HG02943 (cell line): ENCODE results near the gene MEI4.

ENCODE experiments used
- ATAC-seq: cut with Tn5 transposase; IDR thresholded peaks from one replicate; pipeline ENCODE4 v1.9.1; 2021; ENCODE audit warnings: mild to moderate bottlenecking, low read depth, moderate library complexity; ENCODE audit not compliant: unreplicated experiment

Gene MEI4

DNA sequence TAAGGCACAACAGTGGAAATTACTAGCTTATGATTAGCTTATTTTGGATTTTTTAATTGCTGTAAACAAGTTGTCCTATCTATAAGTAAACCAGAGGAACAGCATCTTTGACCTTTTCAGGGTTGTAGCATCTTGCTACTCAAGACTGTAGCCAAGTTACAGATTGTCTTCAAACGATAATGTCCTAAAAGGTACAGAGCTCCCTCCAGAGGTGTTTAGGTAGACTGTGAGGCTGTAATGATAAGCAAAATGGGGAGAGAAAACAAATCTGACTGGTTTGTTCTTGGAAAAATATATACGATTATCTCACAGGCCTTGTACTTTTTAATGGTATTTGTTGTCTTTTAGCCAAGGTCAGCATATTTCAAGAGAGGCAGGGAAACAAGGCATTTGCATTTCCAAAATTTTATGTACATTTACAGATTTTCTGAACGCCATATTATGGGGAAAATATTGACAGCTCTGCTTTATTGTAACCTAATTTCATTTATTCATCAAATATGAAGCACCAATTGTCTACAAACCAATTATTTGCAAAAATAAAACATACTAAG, 273.4 kb downstream of the MEI4 start:
- ATAC-seq, result no peak

- ATAC-seq, result no peak
These were observed 277.5 kb downstream of the MEI4 start for GRCh38 chr6:77930382-77930781.

DNA sequence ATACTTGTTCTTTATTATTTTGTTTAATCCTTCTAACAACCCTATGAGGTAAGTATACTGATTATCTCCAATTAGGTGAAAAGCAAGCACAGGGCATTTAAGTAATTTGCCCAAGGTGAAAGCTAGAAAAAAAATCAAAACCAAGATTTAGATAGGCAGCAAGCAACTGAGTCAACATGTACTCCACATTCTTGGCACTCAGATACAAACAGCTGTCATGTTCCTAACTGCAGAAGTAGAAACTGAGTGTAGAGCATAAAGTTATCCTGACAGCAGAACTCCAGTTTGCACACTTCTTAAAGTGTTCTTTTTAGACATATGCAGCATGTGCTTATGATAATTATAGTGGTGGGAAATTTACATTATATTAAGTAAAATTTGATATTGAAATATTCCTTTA, 278.1 kb downstream of the MEI4 start:
- ATAC-seq, result no peak

DNA sequence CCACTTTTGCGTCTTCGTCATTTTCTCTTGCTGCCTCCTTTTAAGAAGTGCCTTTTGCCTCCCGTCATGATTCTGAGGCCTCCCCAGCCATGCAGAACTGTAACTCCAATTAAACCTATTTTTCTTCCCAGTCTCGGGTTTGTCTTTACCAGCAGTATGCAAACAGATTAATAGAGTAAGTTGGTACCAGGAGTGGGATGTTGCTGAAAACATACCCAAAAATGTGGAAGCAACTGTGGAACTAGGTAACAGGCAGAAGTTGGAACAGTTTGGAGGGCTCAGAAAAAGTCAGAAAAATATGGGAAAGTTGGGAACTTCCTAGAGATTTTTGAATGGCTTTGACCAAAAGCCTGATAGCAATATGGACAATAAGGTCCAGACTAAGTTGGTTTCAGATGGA, 309.2 kb downstream of the MEI4 start:
- no peak for ATAC-seq

DNA sequence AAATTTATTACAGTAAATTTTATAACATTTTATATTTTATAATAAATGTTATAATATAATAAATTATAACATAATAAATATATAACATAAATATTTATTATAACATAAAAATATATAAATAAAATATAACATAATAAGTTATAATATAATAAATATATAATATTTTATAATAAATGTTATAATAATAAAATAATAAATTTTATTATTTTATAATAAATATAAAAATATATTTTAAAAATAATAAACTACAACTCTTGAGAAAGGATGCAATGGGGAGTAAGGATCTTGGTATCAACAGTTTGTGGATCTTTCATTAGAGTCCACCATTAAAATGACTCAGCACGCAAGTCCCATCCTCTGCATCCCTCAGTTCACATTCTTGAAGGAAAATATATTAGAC, 312.6 kb downstream of the MEI4 start:
- ATAC-seq, result no peak

GRCh38 chr6:77972334-77972733, 319.5 kb downstream of the MEI4 start:
- ATAC-seq, result no peak
